Forelimb muscle (tissue), 1 donor: ENCODE measurements around the gene OR2B2. TPM values are rescaled to one million over a fixed set of nuclear protein-coding genes. Genes with fewer than 3 reads are reported as not detected.
A peak's percentile ranks its signal among the peaks of the same experiment; 100 is the strongest.

Experiments used
- DNase-seq: peaks from one replicate; pipeline ENCODE4 v3.0.0-alpha.2; 2013; ENCODE audit warnings: low read depth
- polyA plus RNA-seq: library from polyadenylated mRNA; unstranded; fragments of 120-200 nt; gene quantifications from one replicate; pipeline ENCODE4 v1.2.1, GENCODE V29; 2013; ENCODE audit not compliant: insufficient read length

Gene OR2B2
- polyA plus RNA-seq, 1 donor = not detected

- DNase-seq = no peak
These were observed 44.9 kb downstream of the OR2B2 start for GRCh38 chr6:27867051-27867944.

GRCh38 chr6:27866357-27867050, 45.7 kb downstream of the OR2B2 start:
- no peak for DNase-seq

- DNase-seq = no peak
These were observed 46.3 kb downstream of the OR2B2 start for GRCh38 chr6:27865850-27866356.

GRCh38 chr6:27864906-27865849, 47.0 kb downstream of the OR2B2 start:
- DNase-seq = peak; percentile 99

GRCh38 chr6:27863962-27864905, 48.0 kb downstream of the OR2B2 start:
- no peak for DNase-seq

- no peak for DNase-seq
These were observed 49.7 kb downstream of the OR2B2 start for GRCh38 chr6:27862396-27863066.

- no peak for DNase-seq
These were observed 50.3 kb downstream of the OR2B2 start for GRCh38 chr6:27861861-27862260.

GRCh38 chr6:27861276-27861840, 50.8 kb downstream of the OR2B2 start:
- DNase-seq = no peak

Other genes starting within 250 kb of the OR2B2 start
- gene OR2B6, start 44.8 kb upstream of the OR2B2 start, polyA plus RNA-seq = not detected
- 0.34 TPM for gene ZNF165, start 168.2 kb upstream of the OR2B2 start, polyA plus RNA-seq
- gene ZSCAN16, start 212.2 kb upstream of the OR2B2 start, polyA plus RNA-seq = 4.0 TPM
- gene ZKSCAN8, start 229.5 kb upstream of the OR2B2 start, polyA plus RNA-seq = 22.1 TPM